HK-2 (cell line): ENCODE measurements around the gene SMG5.

Experiments
- DNase-seq: peaks from one replicate; pipeline ENCODE4 v3.0.0-alpha.2; 2018; ENCODE audit not compliant: unreplicated experiment

Gene SMG5

DNA sequence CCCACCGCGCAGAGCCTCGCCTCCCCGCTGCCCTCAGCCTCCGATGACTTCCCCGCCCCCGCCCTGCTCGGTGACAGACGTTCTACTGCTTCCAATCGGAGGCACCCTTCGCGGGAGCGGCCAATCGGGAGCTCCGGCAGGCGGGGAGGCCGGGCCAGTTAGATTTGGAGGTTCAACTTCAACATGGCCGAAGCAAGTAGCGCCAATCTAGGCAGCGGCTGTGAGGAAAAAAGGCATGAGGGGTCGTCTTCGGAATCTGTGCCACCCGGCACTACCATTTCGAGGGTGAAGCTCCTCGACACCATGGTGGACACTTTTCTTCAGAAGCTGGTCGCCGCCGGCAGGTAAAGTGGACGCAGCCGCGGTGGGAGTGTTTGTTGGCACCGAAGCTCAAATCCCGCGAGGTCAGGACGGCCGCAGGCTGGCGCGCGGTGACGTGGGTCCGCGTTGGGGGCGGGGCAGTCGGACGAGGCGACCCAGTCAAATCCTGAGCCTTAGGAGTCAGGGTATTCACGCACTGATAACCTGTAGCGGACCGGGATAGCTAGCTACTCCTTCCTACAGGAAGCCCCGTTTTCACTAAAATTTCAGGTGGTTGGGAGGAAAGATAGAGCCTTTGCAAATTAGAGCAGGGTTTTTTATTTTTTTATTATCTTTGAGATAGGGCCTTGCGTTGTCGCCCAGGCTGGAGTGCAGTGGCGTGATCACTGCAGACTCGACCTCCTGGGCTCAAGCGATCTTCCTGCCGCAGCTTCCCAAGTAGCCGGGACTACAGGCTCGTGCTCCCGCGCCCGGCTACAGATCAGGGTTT is 69.6 kb downstream of the SMG5 start, which contains the start of gene PMF1:
PMF1 (plus strand) TSS at position 175 of the 811 bp plus-strand sequence; CDS start at position 184, 9 bp downstream.
- DNase-seq: peak; percentile 97

DNA sequence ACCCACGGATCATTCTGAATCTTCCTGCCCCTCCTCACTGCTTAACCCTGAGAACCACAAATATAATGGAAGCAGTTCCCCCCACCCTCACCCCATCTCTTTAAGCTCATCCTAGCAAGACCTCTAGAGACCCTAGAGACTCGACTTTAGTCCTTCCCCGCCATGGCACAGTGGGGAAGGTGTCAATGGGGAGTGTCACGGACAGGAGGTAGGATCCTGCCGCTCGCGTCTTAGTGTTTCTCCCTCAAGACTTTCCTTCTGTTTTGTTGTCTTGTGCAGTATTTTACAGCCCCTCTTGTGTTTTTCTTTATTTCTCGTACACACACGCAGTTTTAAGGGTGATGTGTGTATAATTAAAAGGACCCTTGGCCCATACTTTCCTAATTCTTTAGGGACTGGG is 70.5 kb downstream of the SMG5 start:
- no peak for DNase-seq

DNA sequence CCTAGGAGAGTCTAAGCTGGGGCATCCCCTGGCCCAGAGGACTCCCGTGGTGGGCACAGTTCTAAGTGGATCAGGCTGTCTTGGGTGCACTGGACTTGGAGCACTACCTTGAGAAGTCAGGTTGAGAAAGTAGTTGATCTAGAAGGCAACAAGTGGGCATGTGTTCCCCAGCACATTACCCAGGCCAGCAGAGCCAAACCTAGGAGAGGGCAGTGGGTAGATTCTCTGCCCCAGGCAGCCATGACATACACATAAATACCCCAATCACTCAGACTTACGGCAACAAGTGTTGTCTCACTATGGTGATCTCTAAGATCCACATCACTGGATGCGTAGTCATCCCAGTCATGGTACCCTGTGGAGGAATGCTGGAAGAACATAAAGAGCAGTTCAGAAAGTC is 71.4 kb downstream of the SMG5 start:
- no peak for DNase-seq

DNA sequence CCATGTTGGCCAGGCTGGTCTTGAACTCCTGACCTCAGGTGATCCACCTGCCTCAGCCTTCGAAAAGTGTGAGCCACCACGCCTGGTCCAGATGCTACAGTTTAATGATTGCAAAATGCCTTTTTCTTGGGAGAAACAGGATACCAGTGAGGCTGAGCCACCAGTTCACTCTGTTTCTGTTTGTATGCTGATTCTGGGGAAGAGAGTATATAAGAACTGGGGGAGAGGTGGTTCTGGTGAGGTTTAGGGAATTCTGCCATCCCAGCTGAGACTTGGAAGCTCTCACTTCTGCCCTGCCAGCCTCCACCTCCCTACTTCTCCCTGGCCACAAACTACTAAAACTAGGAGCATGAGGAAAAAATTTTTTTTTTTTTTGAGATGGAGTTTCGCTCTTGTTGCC is 77.9 kb downstream of the SMG5 start:
- DNase-seq: no peak

DNA sequence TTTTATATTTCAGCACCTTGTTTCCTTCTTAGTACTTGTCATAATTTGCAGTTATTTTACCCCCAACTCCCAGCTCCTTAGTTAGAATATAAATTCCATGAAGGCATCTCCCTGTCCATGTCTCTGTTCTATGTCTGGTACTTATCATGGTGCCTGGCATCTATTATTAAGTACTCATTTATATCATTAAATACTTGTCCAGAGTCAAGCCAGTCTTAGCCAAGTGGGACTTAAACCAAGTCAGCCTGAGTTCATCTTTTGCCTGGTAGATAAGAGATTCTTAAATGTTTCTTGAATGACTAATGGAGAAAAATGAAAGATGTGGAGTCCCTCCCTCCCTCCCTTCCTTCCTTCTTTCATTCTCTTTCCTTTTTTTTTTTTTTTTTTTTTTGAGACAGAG is 79.3 kb downstream of the SMG5 start:
- no peak for DNase-seq

DNA sequence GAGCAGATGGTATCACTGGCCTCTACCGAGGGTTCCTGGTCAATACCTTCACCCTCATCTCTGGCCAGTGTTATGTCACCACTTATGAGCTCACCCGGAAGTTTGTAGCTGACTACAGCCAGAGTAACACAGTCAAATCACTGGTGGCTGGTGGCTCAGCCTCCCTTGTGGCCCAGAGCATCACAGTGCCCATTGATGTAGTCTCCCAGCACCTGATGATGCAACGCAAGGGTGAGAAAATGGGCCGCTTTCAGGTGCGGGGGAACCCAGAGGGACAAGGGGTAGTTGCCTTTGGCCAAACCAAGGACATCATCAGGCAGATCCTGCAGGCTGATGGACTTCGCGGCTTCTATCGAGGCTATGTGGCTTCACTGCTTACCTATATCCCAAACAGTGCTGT is 82.6 kb downstream of the SMG5 start:
- no peak for DNase-seq
